Measurements from ENCODE around the gene NCOA3. TPM values are rescaled to one million over a fixed set of nuclear protein-coding genes. Genes with fewer than 3 reads are reported as not detected.

The NCOA3 gene
- total and polyA plus RNA-seq, 10 of the 15 experiments (the other 5 are each of a cell fraction or from before 2014, with no cell fraction given), result 16.9 to 96.2 (median 73.6) TPM

- FAIRE-seq, result no peak
- no peak overlapping the region for H3K4me3 ChIP-seq
- H3K9ac ChIP-seq (ENCODE audit: control insufficient read depth, insufficient read depth, low read length), result no peak overlapping the region
- no peak overlapping the region for H3K4me2 ChIP-seq (ENCODE audit: control insufficient read depth, insufficient read depth)
- no peaks in the 10 kb centered on the region for H3K79me2 ChIP-seq (ENCODE audit: control insufficient read depth, insufficient read depth, low read length)
- CTCF ChIA-PET, result interaction anchor here (1.0 to 2.0 kb wide), 2 partner anchors 11 to 22 kb away, joined by 3 to 4 read pairs; no protein-coding TSS in a partner anchor
- BruUV-seq (replicated peaks), result no TSS peak
- no peaks in the 10 kb centered on the region for H3K36me3 ChIP-seq (ENCODE audit: control insufficient read depth in 2 of 2, insufficient read depth in 2 of 2, low read length in 1 of 2)
- no peaks in the 10 kb centered on the region for H3K9me3 ChIP-seq (replicated peaks; ENCODE audit: control insufficient read depth, insufficient read depth, low read length)
- no peaks in the 10 kb centered on the region for H3K4me1 ChIP-seq (ENCODE audit: control insufficient read depth, insufficient read depth, low read length)
- WGBS (ENCODE audit: insufficient coverage, insufficient replicate concordance, low lambda C conversion rate, missing lambda C conversion rate), result 53% methylated on average over 18 of the region's 19 CpGs
- no peaks in the 10 kb centered on the region for H3K27me3 ChIP-seq (replicated peaks in 1 of 2; ENCODE audit: control insufficient read depth in 2 of 2, insufficient read depth in 2 of 2, low read length in 1 of 2)
- intact Hi-C loops (cut with micrococcal nuclease; ENCODE audit: unreplicated experiment) (no loop called here), in situ Hi-C loops (cut with MboI) (loop anchor here (5.0 kb wide), 1 partner anchor 934 kb away; no protein-coding TSS in a partner anchor)
- ATAC-seq, result no peak
- POLR2A ChIA-PET, result no interaction called here
- RAD21 ChIA-PET (ENCODE audit: unreplicated experiment), result no interaction called here
- no peak for DNase-seq (ENCODE audit: low read depth, low spot score)
- H2AFZ ChIP-seq (ENCODE audit: control insufficient read depth, low read depth, low read length), result no peak overlapping the region
- H4K20me1 ChIP-seq (ENCODE audit: control insufficient read depth, insufficient read depth), result no peaks in the 10 kb centered on the region
- H3K27ac ChIP-seq (ENCODE audit: control insufficient read depth, insufficient read depth), result no peak overlapping the region
- SMC1A ChIA-PET (ENCODE audit: uncharacterized antibody, unreplicated experiment), result no interaction called here
- TF ChIP-seq PRDM15 (CRISPR knock-in tag; IDR thresholded peaks at IDR 0.05) (no peak), ZZZ3 (IDR thresholded peaks at IDR 0.05; ENCODE audit: control insufficient read depth, insufficient read length, low read depth) (no peak), SUZ12 (IDR thresholded peaks at IDR 0.05; ENCODE audit: unreplicated experiment) (no peak), ESRRA (IDR thresholded peaks at IDR 0.05; ENCODE audit: low read length) (no peak), ETV6 (conservative IDR thresholded peaks at IDR 0.05 in 1 of 2, IDR thresholded peaks at IDR 0.05 in 1 of 2; ENCODE audit: borderline replicate concordance in 1 of 2, low read depth in 1 of 2) (no peak), ZBED1 (IDR thresholded peaks at IDR 0.05; ENCODE audit: borderline replicate concordance) (no peak), TAF1 (IDR thresholded peaks at IDR 0.05; ENCODE audit: borderline replicate concordance, low read depth, low read length) (no peak), RAD21 (IDR thresholded peaks at IDR 0.05; ENCODE audit: insufficient read depth, low read depth, low read length) (no peak)
Observed at GRCh38 chr20:47682916-47683315, 181.2 kb downstream of the NCOA3 start.

All from GM12878 (cell line).